ENCODE measurements around the gene WDR1. TPM values are rescaled to one million over a fixed set of nuclear protein-coding genes. Genes with fewer than 3 reads are reported as not detected.

The WDR1 gene
- total RNA-seq, 1 donor from 2014 or later, result 200 TPM

- DNase-seq (ENCODE audit: low spot score, unreplicated experiment), result peak; percentile 33
- peaks cover 17% of the 10 kb centered on the region for H3K36me3 Mint-ChIP-seq (ENCODE audit: insufficient read depth)
- peak overlapping the region; percentile 93 for H3K4me3 Mint-ChIP-seq (ENCODE audit: low read depth)
- peaks cover 18% of the 10 kb centered on the region for H3K4me1 Mint-ChIP-seq (ENCODE audit: low read depth)
- peak overlapping the region; percentile 98 for H3K27ac Mint-ChIP-seq
- TF ChIP-seq CTCF (IDR thresholded peaks at IDR 0.05; ENCODE audit: unreplicated experiment), result no peak
- H3K9me3 Mint-ChIP-seq (ENCODE audit: low read depth), result no peaks in the 10 kb centered on the region
- no peaks in the 10 kb centered on the region for H3K27me3 Mint-ChIP-seq
Observed at GRCh38 chr4:10115797-10116568, 616 bp downstream of the WDR1 start.

GRCh38 chr4:10115271-10115796, 1.3 kb downstream of the WDR1 start:
- H3K4me3 Mint-ChIP-seq (ENCODE audit: low read depth), result peak overlapping the region; percentile 93
- peaks cover 16% of the 10 kb centered on the region for H3K4me1 Mint-ChIP-seq (ENCODE audit: low read depth)
- no peaks in the 10 kb centered on the region for H3K27me3 Mint-ChIP-seq
- H3K36me3 Mint-ChIP-seq (ENCODE audit: insufficient read depth), result peaks cover 17% of the 10 kb centered on the region
- TF ChIP-seq CTCF (IDR thresholded peaks at IDR 0.05; ENCODE audit: unreplicated experiment), result no peak
- peak overlapping the region; percentile 98 for H3K27ac Mint-ChIP-seq
- H3K9me3 Mint-ChIP-seq (ENCODE audit: low read depth), result no peaks in the 10 kb centered on the region
- no peak for DNase-seq (ENCODE audit: low spot score, unreplicated experiment)

GRCh38 chr4:10114607-10115006, 2.0 kb downstream of the WDR1 start:
- H3K4me3 Mint-ChIP-seq (ENCODE audit: low read depth), result peak overlapping the region; percentile 93
- no peaks in the 10 kb centered on the region for H3K27me3 Mint-ChIP-seq
- H3K9me3 Mint-ChIP-seq (ENCODE audit: low read depth), result no peaks in the 10 kb centered on the region
- no peak overlapping the region for H3K27ac Mint-ChIP-seq
- no peak for DNase-seq (ENCODE audit: low spot score, unreplicated experiment)
- H3K36me3 Mint-ChIP-seq (ENCODE audit: insufficient read depth), result peaks cover 21% of the 10 kb centered on the region
- peaks cover 16% of the 10 kb centered on the region for H3K4me1 Mint-ChIP-seq (ENCODE audit: low read depth)
- TF ChIP-seq CTCF (IDR thresholded peaks at IDR 0.05; ENCODE audit: unreplicated experiment), result no peak

- no peaks in the 10 kb centered on the region for H3K27me3 Mint-ChIP-seq
- peaks cover 16% of the 10 kb centered on the region for H3K4me1 Mint-ChIP-seq (ENCODE audit: low read depth)
- peaks cover 22% of the 10 kb centered on the region for H3K36me3 Mint-ChIP-seq (ENCODE audit: insufficient read depth)
Observed at GRCh38 chr4:10114147-10114546, 2.5 kb downstream of the WDR1 start.

More at GRCh38 chr4:10114147-10114546, 2.5 kb downstream of the WDR1 start:
- H3K9me3 Mint-ChIP-seq (ENCODE audit: low read depth), result no peaks in the 10 kb centered on the region
- no peak for DNase-seq (ENCODE audit: low spot score, unreplicated experiment)
- peak overlapping the region; percentile 1 for H3K4me3 Mint-ChIP-seq (ENCODE audit: low read depth)
- peak overlapping the region; percentile 74 for H3K27ac Mint-ChIP-seq
- no peak for TF ChIP-seq CTCF (IDR thresholded peaks at IDR 0.05; ENCODE audit: unreplicated experiment)
